ENCODE measurements around the gene ARHGAP33.
"Not testable (repeated sequence)": the region's sequence is repeated elsewhere in the genome, so short reads cannot be mapped to it uniquely, and the experiment has no call there.

The ARHGAP33 gene

DNA sequence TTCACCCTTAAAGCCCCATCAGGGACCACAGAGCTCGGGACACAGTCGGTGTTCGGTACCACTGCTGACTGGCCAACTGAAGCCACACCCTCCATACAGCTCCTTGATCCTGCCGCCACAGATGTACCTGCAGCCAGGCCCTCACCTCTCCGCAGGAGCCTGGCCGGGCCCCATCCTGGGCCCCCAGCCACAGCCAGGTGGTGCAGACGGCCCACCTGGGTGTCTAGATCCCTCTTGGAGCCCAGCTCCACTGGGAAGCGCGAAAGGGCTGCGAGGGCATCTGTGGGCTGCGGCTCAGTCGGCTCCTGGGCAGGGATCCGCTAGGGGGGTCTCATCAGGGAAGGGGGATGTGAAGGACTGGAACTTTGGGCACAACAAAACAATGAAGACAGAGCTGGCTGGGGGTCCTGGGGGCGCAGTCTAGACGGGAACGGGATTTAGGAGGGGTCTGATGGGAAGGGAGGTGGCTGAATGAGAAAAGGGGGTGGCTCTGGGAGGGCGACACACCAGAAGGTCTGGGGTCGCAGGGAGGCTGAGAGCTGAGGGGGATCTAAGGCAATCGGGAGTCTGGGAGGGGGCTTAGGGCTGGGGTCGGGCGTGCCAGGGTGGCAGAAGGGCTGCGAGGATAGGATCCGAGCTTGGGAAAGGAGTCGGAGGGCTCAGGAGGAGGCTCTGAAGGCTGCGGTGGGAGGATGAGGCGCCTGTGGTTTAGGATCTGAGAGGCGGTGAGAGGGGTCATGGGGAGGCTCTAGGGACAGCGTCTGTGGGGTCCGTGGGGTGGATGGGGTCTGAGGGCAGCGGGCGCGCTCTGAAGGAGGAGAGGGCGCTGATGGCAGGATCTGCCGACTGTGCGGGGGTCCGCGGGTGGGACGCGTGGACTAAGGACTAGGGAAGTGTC is 21.5 kb downstream of the ARHGAP33 start:
- DNase-seq = no peak

DNA sequence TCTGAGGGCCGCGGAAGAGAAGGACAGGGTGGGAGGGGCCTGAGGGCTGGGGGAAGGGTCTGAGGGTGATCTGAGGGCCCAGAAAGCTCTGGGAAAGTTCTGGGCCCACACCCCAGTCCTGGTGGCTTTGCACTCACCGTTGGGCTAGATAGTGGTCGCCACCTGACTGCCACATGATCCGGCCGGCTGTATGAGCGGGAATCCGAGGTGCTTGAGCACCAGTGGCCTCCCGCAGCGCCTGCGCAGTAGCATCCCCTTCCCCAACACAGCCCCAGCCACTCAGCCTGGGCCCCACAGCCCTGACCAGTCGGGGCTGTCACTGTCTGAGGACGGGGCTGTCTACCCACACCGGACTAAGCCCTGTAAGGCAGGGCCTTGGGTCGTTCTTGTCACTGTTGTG is 22.3 kb downstream of the ARHGAP33 start:
- DNase-seq = no peak

DNA sequence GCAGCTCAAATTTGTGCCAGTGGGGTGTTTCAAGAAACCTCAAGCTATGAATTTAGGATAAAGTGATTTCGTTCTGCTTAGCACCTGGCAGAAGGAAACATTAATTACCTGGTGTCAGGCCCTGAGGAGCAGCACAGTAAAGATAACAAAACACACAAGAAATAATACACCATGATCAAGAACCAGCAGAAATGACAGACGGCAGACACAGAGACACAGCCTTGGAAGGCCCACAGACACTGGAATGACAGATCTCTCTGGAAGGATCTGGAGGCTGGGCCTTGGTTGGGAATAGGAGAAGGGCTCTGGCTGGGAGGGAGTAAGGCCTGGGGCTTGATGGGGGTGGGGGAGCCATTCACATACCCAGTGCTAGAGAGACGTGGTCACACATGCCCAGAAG is 26.5 kb downstream of the ARHGAP33 start:
- no peak for DNase-seq

DNA sequence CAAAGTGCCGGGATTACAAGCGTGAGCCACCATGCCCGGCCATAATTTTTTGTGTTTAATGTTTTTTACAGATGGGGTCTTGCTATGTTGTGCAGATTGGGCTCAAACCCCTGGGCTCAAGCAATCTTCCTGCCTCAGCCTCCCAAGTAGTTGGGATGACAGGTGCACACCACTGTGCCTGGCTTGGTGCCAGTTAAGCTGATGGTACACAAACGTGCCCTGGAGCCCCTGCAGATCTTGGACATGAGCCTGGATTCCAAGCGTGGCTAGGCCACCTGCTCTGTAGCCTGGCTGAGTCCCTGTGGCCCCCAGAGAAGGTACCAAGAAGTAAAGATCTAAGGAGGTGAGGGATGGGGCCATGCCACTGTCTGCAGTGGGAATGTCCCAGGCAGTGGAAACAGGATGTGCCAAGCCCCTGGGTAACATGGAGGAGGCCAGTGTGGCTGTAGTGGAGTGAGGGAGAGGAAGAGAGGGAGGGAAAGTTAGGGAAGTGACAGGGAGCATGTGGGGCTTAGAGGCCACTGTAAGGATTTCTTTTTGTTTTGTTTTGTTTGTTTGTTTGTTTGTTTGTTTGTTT is 30.2 kb downstream of the ARHGAP33 start:
- DNase-seq = no peak

DNA sequence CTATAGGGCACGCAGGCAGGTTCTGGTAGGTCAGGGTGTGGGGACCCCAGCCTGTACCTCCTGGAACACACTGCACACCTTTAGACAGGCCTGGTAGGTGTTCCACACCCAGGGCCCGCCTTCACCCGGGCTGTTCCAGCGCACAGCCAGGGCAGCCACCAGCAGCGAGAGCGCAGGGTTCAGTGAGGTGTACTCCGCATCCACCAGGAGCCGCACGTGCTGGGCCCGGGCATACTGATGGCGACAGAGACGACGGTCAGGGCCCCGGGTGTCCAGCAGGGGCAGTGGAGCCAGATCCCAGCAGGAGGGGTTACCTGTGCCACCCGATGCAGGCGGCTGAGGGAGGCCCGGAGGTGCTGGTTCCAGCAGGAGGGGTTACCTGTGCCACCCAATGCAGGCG is 31.2 kb downstream of the ARHGAP33 start:
- no peak for DNase-seq

DNA sequence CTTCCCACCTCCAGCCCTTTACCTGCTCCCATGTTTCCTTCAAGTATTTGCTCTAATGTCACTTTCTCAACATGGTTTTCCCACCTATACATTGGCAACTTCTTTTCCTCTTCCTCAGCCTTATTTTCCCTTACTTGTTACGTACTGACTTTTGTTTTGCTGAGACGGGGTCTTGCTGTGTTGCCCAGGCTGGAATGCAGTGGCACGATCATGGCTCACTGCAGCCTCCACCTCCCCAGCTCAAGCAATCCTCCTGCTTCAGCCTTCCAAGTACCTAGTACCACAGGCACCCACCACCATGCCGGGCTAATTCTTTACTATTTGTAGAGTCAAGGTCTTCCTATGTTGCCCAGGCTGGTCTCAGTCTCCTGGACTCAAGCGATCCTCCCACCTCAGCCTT is 32.3 kb downstream of the ARHGAP33 start:
- no peak for DNase-seq

GRCh38 chr19:35811317-35812219 is 36.2 kb downstream of the ARHGAP33 start:
- no peak for DNase-seq

- no peak for DNase-seq
Measured at GRCh38 chr19:35812220-35813042, 37.1 kb downstream of the ARHGAP33 start, which contains the start of gene PRODH2. PRODH2 (minus strand) TSS chr19:35812845; CDS start chr19:35812805, 40 bp downstream.

DNA sequence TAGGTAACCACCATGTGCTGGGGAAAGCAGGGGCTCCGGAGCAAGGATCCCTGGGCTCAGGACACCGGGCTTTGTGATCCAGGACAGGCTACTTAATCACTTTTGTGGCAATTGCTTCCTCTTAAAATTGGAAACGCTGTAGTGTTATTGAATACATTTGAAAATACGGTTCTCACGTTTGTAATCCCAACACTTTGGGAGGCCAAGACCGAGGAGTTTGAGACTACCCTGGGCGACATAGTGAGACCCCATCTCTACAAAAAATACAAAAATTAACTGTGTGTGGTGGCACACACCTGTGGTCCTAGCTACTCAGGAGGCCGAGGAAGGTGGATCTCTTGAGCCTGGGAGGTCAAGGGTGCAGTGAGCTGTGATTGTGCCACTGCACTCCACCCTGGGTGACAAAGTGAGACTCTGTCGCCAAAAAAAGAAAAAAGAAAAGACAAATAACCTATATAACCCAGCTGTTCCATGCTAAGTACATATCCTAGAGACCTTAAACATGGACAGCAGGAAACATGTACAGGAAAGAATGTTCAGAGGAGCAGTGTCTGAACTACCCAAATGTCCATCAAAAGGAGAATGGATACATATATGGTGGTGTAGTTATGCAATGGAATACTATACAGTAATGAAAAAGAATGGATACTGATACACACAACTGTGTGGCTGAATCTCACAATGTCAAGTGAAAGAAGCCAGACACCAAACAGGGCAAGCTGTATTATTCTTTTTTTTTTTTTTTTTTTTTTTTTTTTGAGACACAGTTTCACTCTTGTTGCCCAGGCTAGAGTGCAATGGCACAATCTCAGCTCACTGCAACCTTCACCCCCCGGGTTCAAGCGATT is 37.9 kb downstream of the ARHGAP33 start:
- DNase-seq = no peak

DNA sequence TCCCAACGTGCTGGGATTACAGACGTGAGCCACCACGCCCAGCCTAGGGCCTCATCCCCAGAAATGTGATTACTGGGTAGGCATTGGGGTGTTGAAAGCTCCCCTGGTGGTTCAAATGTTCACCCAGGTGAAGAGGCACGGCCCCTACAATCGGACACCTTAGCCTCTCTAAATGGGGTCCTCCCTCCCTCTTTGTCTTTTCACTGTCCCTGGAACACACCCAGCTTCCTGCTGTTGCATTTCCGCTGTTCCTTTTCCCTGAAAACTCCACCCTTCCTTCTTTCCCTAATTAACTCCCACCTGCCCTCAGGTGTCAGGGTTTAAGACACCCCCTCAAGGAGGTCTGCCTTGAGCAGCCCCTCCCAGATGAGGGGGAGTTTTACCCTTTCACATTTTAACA is 40.9 kb downstream of the ARHGAP33 start:
- no peak for DNase-seq

DNA sequence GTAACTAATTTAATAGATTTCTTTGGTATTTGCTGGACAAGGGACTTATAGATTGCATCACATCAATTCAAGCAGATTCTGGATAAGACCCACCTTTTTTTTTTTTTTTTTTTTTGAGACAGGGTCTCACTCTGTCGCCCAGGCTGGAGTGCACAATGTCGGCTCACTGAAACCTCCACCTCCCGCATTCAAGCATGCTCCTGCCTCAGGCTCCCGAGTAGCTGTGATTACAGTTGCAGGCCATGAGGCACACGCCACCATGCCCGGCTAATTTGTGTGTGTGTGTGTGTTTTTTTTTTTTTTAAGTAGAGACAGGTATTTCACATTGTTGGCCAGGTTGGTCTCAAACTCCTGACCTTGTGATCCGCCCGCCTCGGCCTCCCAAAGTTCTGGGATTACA is 41.5 kb downstream of the ARHGAP33 start:
- DNase-seq = no peak

GRCh38 chr19:35818445-35818844 is 43.1 kb downstream of the ARHGAP33 start:
- no peak for DNase-seq

- DNase-seq = no peak
Measured at GRCh38 chr19:35822579-35822978, 47.2 kb downstream of the ARHGAP33 start.

DNA sequence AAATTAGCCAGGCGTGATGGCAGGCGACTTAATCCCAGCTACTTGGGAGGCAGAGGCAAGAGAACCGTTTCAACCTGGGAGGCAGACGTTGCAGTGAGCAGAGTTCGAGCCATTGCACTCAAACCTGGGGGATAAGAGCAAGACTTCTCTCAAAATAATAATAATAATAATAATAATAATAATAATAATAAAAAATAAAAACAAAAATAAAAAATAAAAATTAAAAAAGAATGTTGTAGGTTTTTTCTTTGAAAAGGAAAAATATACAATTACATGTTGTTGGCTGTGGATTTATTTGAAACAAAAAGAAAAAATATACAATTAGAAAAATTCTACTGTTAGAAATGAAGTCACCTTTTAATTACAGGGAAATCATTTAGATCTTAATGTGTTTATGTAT is 48.8 kb downstream of the ARHGAP33 start:
- no peak for DNase-seq

GRCh38 chr19:35828692-35829301 is 53.4 kb downstream of the ARHGAP33 start:
- peak; percentile 25 to 26 for DNase-seq

GRCh38 chr19:35830986-35831385 is 55.6 kb downstream of the ARHGAP33 start:
- no peak for DNase-seq

GRCh38 chr19:35832054-35832453 is 56.7 kb downstream of the ARHGAP33 start:
- DNase-seq = no peak

- DNase-seq = no peak
Measured at GRCh38 chr19:35833972-35834371, 58.6 kb downstream of the ARHGAP33 start.

GRCh38 chr19:35836096-35836495 is 60.7 kb downstream of the ARHGAP33 start:
- not testable (repeated sequence) for DNase-seq

All from CD4-positive, alpha-beta T cell treated with Interleukin-4 for 1 hour (primary cell).